Measurements from ENCODE around the gene RPS5. TPM values are rescaled to one million over a fixed set of nuclear protein-coding genes. Genes with fewer than 3 reads are reported as not detected.

The RPS5 gene
- polyA plus RNA-seq, 1 donor (not counting 4 experiments of a cell fraction or from before 2014, with no cell fraction given) = 2,056 TPM

DNA sequence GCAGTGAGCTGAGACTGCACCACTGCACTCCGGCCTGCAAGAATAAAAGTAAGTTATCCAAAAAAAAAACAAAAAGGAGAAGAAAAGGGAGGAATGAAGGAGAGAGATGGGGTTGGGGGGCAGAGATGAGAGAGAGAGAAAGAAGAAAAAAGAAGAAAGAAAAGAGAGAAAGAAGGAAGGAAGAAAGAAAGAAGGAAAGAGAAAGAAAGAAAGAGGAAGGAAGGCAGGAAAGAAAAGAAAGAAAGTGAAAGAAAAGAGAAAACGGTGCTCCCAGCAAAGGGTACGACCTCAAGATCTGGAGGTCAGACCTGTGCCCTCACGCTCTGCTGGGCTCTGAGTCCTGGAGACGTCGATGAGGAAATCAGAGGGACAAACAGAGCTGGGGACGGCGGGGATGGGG lies 37.5 kb upstream of the RPS5 start:
- no peak overlapping the region for H2AFZ ChIP-seq (ENCODE audit: control insufficient read depth, low read length)
- no peaks in the 10 kb centered on the region for H3K79me2 ChIP-seq (ENCODE audit: control insufficient read depth, insufficient read depth, low read length)
- TF ChIP-seq, protein P1, sequence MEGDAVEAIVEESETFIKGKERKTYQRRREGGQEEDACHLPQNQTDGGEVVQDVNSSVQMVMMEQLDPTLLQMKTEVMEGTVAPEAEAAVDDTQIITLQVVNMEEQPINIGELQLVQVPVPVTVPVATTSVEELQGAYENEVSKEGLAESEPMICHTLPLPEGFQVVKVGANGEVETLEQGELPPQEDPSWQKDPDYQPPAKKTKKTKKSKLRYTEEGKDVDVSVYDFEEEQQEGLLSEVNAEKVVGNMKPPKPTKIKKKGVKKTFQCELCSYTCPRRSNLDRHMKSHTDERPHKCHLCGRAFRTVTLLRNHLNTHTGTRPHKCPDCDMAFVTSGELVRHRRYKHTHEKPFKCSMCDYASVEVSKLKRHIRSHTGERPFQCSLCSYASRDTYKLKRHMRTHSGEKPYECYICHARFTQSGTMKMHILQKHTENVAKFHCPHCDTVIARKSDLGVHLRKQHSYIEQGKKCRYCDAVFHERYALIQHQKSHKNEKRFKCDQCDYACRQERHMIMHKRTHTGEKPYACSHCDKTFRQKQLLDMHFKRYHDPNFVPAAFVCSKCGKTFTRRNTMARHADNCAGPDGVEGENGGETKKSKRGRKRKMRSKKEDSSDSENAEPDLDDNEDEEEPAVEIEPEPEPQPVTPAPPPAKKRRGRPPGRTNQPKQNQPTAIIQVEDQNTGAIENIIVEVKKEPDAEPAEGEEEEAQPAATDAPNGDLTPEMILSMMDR (optimal IDR thresholded peaks at IDR 0.05 in 1 of 3, IDR thresholded peaks at IDR 0.05 in 1 of 3, conservative IDR thresholded peaks at IDR 0.05 in 1 of 3; ENCODE audit: extremely low read depth in 1 of 3, insufficient read depth in 2 of 3, low read length in 3 of 3) = no peak
- TF ChIP-seq EZH2 (IDR thresholded peaks at IDR 0.05; ENCODE audit: low read length) = no peak
- H3K9ac ChIP-seq (ENCODE audit: control insufficient read depth, extremely low read depth, insufficient read depth, low read length) = no peak overlapping the region
- FAIRE-seq = no peak
- peaks cover 37% of the 10 kb centered on the region for H3K27me3 ChIP-seq (ENCODE audit: control insufficient read depth, extremely low read depth, insufficient read depth, low read length)
- no peak for DNase-seq (ENCODE audit: low read depth, low spot score)
- H3K9me1 ChIP-seq (ENCODE audit: control insufficient read depth, extremely low read depth, insufficient read depth, low read length) = no peaks in the 10 kb centered on the region
- H3K4me1 ChIP-seq (ENCODE audit: control insufficient read depth, extremely low read depth, insufficient read depth, low read length) = no peaks in the 10 kb centered on the region
- dilution Hi-C loops (cut with MboI; ENCODE audit: extremely low pct_ligation_motif_present, low sequenced_read_pairs) = no loop called here
- H3K9me3 ChIP-seq (ENCODE audit: control insufficient read depth, low read depth, low read length) = no peaks in the 10 kb centered on the region
- H3K27ac ChIP-seq (ENCODE audit: control insufficient read depth, insufficient read depth, low read length) = no peak overlapping the region
- no peak overlapping the region for H3K4me3 ChIP-seq (ENCODE audit: control insufficient read depth in 2 of 3, extremely low read depth in 1 of 3, insufficient read depth in 2 of 3, low read depth in 1 of 3, low read length in 3 of 3)
- H3K36me3 ChIP-seq (ENCODE audit: control insufficient read depth in 2 of 2, extremely low read depth in 1 of 2, insufficient read depth in 2 of 2, low read length in 2 of 2) = no peaks in the 10 kb centered on the region
- no peak overlapping the region for H3K4me2 ChIP-seq (ENCODE audit: control insufficient read depth, extremely low read depth, insufficient read depth, low read depth, low read length)
- no peaks in the 10 kb centered on the region for H4K20me1 ChIP-seq (ENCODE audit: control insufficient read depth, extremely low read depth, insufficient read depth, low read length)

DNA sequence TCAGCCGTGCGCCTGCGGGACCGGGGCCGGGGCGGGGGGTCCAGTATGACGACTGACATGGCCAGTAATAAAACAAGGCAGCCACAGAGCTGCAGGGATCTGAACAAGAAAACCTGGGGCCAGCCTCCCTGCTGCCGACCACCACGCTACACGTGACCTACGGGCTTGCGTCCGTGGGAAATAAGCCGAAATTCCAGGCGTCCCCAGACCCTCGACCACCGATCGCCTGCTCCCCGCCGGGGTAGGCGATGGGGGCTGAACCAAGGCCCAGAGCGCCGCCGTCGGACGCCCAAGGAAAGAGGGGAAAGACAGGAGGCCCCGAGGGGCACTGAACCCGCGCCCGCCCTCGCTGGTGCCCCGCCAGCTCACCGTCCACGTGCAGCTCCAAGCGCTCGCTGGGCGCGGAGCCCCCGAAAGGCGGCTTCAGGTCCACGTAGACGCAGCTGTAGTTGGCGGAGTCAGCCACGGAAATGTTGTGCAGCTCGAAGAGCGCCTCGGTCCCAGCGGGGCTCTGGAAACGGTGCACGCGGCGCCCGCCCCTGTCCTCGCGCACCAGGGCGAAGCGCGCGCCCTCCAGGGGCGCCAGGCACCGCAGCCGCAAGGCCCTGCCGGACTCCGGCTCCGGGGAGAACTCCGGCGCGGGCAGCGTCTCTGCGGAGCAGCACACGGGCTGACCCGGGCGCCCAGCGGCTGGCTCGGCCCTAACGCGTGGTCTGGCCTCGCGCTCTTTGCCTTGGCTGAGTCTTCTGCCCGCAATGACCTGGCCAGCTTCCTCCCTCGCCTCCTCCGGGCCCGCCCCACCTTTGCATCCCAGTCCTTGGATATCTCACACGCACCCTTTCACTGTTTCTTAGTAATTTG lies 36.8 kb upstream of the RPS5 start:
- Histone ChIP-seq H3K9me1 (ENCODE audit: control insufficient read depth, extremely low read depth, insufficient read depth, low read length) (no peaks in the 10 kb centered on the region), H3K36me3 (ENCODE audit: control insufficient read depth in 2 of 2, extremely low read depth in 1 of 2, insufficient read depth in 2 of 2, low read length in 2 of 2) (no peaks in the 10 kb centered on the region), H3K9ac (ENCODE audit: control insufficient read depth, extremely low read depth, insufficient read depth, low read length) (no peak overlapping the region), H3K4me3 (ENCODE audit: control insufficient read depth in 2 of 3, extremely low read depth in 1 of 3, insufficient read depth in 2 of 3, low read depth in 1 of 3, low read length in 3 of 3) (no peak overlapping the region), H2AFZ (ENCODE audit: control insufficient read depth, low read length) (no peak overlapping the region), H4K20me1 (ENCODE audit: control insufficient read depth, extremely low read depth, insufficient read depth, low read length) (no peaks in the 10 kb centered on the region), H3K4me2 (ENCODE audit: control insufficient read depth, extremely low read depth, insufficient read depth, low read depth, low read length) (no peak overlapping the region), H3K27me3 (ENCODE audit: control insufficient read depth, extremely low read depth, insufficient read depth, low read length) (peaks cover 37% of the 10 kb centered on the region), H3K4me1 (ENCODE audit: control insufficient read depth, extremely low read depth, insufficient read depth, low read length) (no peaks in the 10 kb centered on the region), H3K27ac (ENCODE audit: control insufficient read depth, insufficient read depth, low read length) (no peak overlapping the region), H3K9me3 (ENCODE audit: control insufficient read depth, low read depth, low read length) (no peaks in the 10 kb centered on the region), H3K79me2 (ENCODE audit: control insufficient read depth, insufficient read depth, low read length) (no peaks in the 10 kb centered on the region)
- no peak for DNase-seq (ENCODE audit: low read depth, low spot score)
- no peak for FAIRE-seq
- peak; percentile 43 for TF ChIP-seq EZH2 (IDR thresholded peaks at IDR 0.05; ENCODE audit: low read length)
- TF ChIP-seq, protein P1 (optimal IDR thresholded peaks at IDR 0.05 in 1 of 3, IDR thresholded peaks at IDR 0.05 in 1 of 3, conservative IDR thresholded peaks at IDR 0.05 in 1 of 3; ENCODE audit: extremely low read depth in 1 of 3, insufficient read depth in 2 of 3, low read length in 3 of 3) = no peak
- dilution Hi-C loops (cut with MboI; ENCODE audit: extremely low pct_ligation_motif_present, low sequenced_read_pairs) = no loop called here

All from keratinocyte (primary cell).